GM12878 (cell line): ENCODE data around the gene MTA3.

Experiments used
- CTCF ChIP-seq, 3 experiments: IDR thresholded peaks in 2 of 3; conservative IDR thresholded peaks in 1 of 3; 2 replicates each; pipeline ENCODE4 v1.5.1; 2011; ENCODE audit warnings: low read depth in 3 of 3, low read length in 3 of 3, mild to moderate bottlenecking in 3 of 3, control low read depth in 2 of 3, moderate library complexity in 2 of 3, inconsistent platforms in 1 of 3, mixed read lengths in 1 of 3; ENCODE audit not compliant: control insufficient read depth in 2 of 3, insufficient read depth in 1 of 3; ENCODE audit errors: extremely low read depth in 1 of 3
- ESRRA ChIP-seq: IDR thresholded peaks from 2 replicates; pipeline ENCODE4 v1.6.1; 2012; ENCODE audit warnings: mild to moderate bottlenecking, low read length, improper control_type of control experiment
- FOXM1 ChIP-seq: IDR thresholded peaks from 2 replicates; pipeline ENCODE4 v1.6.1; 2012; ENCODE audit warnings: low read depth, mild to moderate bottlenecking, inconsistent platforms, low read length, moderate library complexity
- JUND ChIP-seq: IDR thresholded peaks from 2 replicates; pipeline ENCODE4 v1.6.1; 2012; ENCODE audit warnings: low read depth, mild to moderate bottlenecking, low read length, improper control_type of control experiment, moderate library complexity
- MYC ChIP-seq: IDR thresholded peaks from 2 replicates; pipeline ENCODE4 v1.6.1; 2011; ENCODE audit warnings: mild to moderate bottlenecking, low read length, moderate library complexity, inconsistent platforms; ENCODE audit not compliant: insufficient read depth, insufficient replicate concordance, insufficient read length, severe bottlenecking
- NFIC ChIP-seq: IDR thresholded peaks from 2 replicates; pipeline ENCODE4 v1.6.1; 2012; ENCODE audit warnings: low read depth, mild to moderate bottlenecking, inconsistent platforms, low read length, moderate library complexity
- POLR2A ChIP-seq: IDR thresholded peaks from 2 replicates; pipeline ENCODE4 v1.6.1; 2011; ENCODE audit warnings: low read depth, mild to moderate bottlenecking, low read length

DNA sequence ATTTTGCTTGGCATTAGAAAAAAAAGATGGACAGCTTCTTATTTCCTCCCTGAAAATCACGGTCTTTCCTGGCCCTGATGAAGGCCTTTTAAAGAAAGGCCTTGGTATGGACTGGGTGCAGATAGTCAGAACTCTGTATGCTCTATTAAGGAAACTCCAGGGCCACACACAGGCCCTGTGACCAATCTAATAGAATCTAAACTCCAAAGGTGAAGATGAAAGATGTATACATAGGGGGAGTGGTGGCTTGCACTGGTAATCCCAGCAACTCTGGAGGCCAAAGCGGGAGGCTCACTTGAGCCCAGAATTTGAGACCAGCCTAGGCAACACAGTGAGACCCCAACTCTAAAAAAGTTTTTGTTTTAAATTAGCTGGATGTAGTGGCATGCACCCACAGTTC, 158.2 kb downstream of the MTA3 start:
- TF ChIP-seq CTCF (IDR thresholded peaks at IDR 0.05 in 2 of 3, conservative IDR thresholded peaks at IDR 0.05 in 1 of 3; ENCODE audit: control insufficient read depth in 2 of 3, extremely low read depth in 1 of 3, insufficient read depth in 1 of 3, low read depth in 3 of 3, low read length in 3 of 3) (no peak), POLR2A (no peak), ESRRA (no peak), NFIC (no peak), JUND (no peak), MYC (no peak), FOXM1 (no peak)
